Measurements from ENCODE around the gene UBAC1.
"Not testable (repeated sequence)": the region's sequence is repeated elsewhere in the genome, so short reads cannot be mapped to it uniquely, and the experiment has no call there.

Gene UBAC1

GRCh38 chr9:135895202-135895848 lies 65.8 kb downstream of the UBAC1 start:
- DNase-seq: no peak

GRCh38 chr9:135893104-135893503 lies 68.1 kb downstream of the UBAC1 start:
- no peak for DNase-seq

GRCh38 chr9:135892327-135892726 lies 68.8 kb downstream of the UBAC1 start:
- DNase-seq: not testable (repeated sequence)

- DNase-seq: no peak
These were observed 70.0 kb downstream of the UBAC1 start for GRCh38 chr9:135891027-135891631.

GRCh38 chr9:135890190-135891026 lies 70.8 kb downstream of the UBAC1 start:
- DNase-seq: no peak

- no peak for DNase-seq
These were observed 71.5 kb downstream of the UBAC1 start for GRCh38 chr9:135889564-135890189.

- no peak for DNase-seq
These were observed 72.3 kb downstream of the UBAC1 start for GRCh38 chr9:135888766-135889394.

- DNase-seq: no peak
These were observed 72.9 kb downstream of the UBAC1 start for GRCh38 chr9:135888126-135888765.

GRCh38 chr9:135887585-135888050 lies 73.6 kb downstream of the UBAC1 start:
- DNase-seq: no peak

- no peak for DNase-seq
These were observed 74.1 kb downstream of the UBAC1 start for GRCh38 chr9:135887021-135887507.

- no peak for DNase-seq
These were observed 74.8 kb downstream of the UBAC1 start for GRCh38 chr9:135886147-135886981.

GRCh38 chr9:135885100-135885853 lies 75.9 kb downstream of the UBAC1 start:
- no peak for DNase-seq

GRCh38 chr9:135884328-135885035 lies 76.7 kb downstream of the UBAC1 start:
- no peak for DNase-seq

- DNase-seq: no peak
These were observed 77.6 kb downstream of the UBAC1 start for GRCh38 chr9:135883410-135884089.
